DOHH2 (cell line): Measurements from ENCODE around the gene ZNF552.

Experiments used
- CTCF ChIP-seq: fragments of 200-600 bp; sonication (generic); IDR thresholded peaks from one replicate; pipeline ENCODE4 v1.5.1; 2014; ENCODE audit warnings: antibody characterized with exemption, mild to moderate bottlenecking, low read depth, low read length; ENCODE audit not compliant: poor library complexity, severe bottlenecking
- EZH2phosphoT487 ChIP-seq: fragments of 200-600 bp; sonication (generic); IDR thresholded peaks from 2 replicates; pipeline ENCODE4 v1.6.1; 2017; ENCODE audit warnings: borderline replicate concordance, mild to moderate bottlenecking, antibody characterized with exemption, low read length, moderate library complexity, mixed read lengths

DNA sequence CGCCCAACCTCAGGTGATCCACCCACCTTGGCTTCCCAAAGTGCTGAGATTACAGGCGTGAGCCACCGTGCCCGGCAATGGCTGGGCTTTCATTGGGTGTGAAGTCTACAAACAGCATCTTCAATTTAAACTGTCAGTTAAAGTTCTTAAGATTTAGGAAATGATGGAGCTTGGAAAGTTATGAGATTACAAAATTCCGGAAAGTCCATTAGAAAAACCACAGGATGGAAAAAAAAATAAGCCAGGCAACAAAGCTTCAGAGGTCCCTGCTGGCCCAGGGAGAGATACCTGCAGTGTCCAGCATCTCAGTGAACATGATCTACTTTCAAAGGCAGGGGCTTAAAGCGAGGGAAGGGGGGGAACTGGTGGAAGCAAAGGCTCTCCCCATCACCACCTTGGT is 10.8 kb upstream of the ZNF552 start:
- no peak for TF ChIP-seq CTCF
- TF ChIP-seq EZH2phosphoT487: no peak
